GM21367 (cell line): ENCODE measurements around the gene TRA2B.
A peak's percentile ranks its signal among the peaks of the same experiment; 100 is the strongest.

Experiments used
- ATAC-seq: cut with Tn5 transposase; IDR thresholded peaks from one replicate; pipeline ENCODE4 v1.9.1; 2021; ENCODE audit not compliant: unreplicated experiment

TRA2B gene

GRCh38 chr3:185937689-185938374, at the start of gene TRA2B:
Gene TRA2B (minus strand): TSS chr3:185938014. CDS start chr3:185937860, 154 bp downstream.
- peak; percentile 86 for ATAC-seq

GRCh38 chr3:185986198-185986777, 48.5 kb upstream of the TRA2B start:
- no peak for ATAC-seq

- no peak for ATAC-seq
These were observed 46.4 kb upstream of the TRA2B start for GRCh38 chr3:185984203-185984602.

GRCh38 chr3:185983495-185984141, 45.8 kb upstream of the TRA2B start:
- ATAC-seq, result no peak

GRCh38 chr3:185982632-185983031, 44.8 kb upstream of the TRA2B start:
- ATAC-seq, result no peak

- no peak for ATAC-seq
These were observed 43.8 kb upstream of the TRA2B start for GRCh38 chr3:185981621-185982020.

- ATAC-seq, result no peak
These were observed 41.9 kb upstream of the TRA2B start for GRCh38 chr3:185979721-185980121.

- ATAC-seq, result no peak
These were observed 40.7 kb upstream of the TRA2B start for GRCh38 chr3:185978516-185978915.

GRCh38 chr3:185977679-185978040, 39.8 kb upstream of the TRA2B start:
- no peak for ATAC-seq

GRCh38 chr3:185976977-185977678, 39.3 kb upstream of the TRA2B start:
- ATAC-seq, result peak; percentile 68

GRCh38 chr3:185976100-185976499, 38.3 kb upstream of the TRA2B start:
- ATAC-seq, result no peak

- no peak for ATAC-seq
These were observed 33.8 kb upstream of the TRA2B start for GRCh38 chr3:185971579-185971978.

- no peak for ATAC-seq
These were observed 30.4 kb upstream of the TRA2B start for GRCh38 chr3:185968168-185968567.

GRCh38 chr3:185966655-185967054, 28.8 kb upstream of the TRA2B start:
- no peak for ATAC-seq

- ATAC-seq, result no peak
These were observed 27.7 kb upstream of the TRA2B start for GRCh38 chr3:185965496-185965895.

GRCh38 chr3:185961675-185962232, 23.9 kb upstream of the TRA2B start:
- ATAC-seq, result no peak

GRCh38 chr3:185960522-185961288, 22.9 kb upstream of the TRA2B start:
- no peak for ATAC-seq

- no peak for ATAC-seq
These were observed 22.1 kb upstream of the TRA2B start for GRCh38 chr3:185959609-185960521.

- ATAC-seq, result no peak
These were observed 20.8 kb upstream of the TRA2B start for GRCh38 chr3:185958626-185959025.

GRCh38 chr3:185956244-185956643, 18.4 kb upstream of the TRA2B start:
- ATAC-seq, result no peak
